NCI-H2029 (cell line): ENCODE data around the gene SCUBE2.
A peak's percentile ranks its signal among the peaks of the same experiment; 100 is the strongest.
"Not testable (repeated sequence)": the region's sequence is repeated elsewhere in the genome, so short reads cannot be mapped to it uniquely, and the experiment has no call there.

ENCODE experiments used
- DNase-seq: peaks from one replicate; lab custom pipeline; 2025; lab: John Stamatoyannopoulos, UW

SCUBE2 gene

DNA sequence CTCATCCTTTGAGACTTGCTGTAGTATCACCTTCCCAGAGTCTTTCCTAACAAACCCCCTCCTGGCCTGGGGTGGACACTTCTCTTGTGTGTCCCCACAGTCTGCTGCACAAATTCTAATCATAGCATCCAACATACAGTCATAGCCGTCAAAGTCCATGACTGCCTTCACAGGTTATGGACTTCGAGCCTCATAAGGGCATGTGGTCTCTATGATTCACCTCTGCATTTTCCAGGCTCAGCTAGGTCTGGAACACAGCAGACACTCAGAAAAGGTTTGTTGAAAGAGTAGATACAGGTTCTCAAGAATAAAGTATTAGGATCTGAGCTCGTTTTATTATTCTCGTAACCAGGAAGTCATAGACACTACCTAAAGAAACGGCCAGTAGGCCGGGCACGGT is 13.2 kb upstream of the SCUBE2 start:
- DNase-seq, result no peak

- DNase-seq, result no peak
These were observed 12.3 kb upstream of the SCUBE2 start for GRCh38 chr11:9103542-9104276.

DNA sequence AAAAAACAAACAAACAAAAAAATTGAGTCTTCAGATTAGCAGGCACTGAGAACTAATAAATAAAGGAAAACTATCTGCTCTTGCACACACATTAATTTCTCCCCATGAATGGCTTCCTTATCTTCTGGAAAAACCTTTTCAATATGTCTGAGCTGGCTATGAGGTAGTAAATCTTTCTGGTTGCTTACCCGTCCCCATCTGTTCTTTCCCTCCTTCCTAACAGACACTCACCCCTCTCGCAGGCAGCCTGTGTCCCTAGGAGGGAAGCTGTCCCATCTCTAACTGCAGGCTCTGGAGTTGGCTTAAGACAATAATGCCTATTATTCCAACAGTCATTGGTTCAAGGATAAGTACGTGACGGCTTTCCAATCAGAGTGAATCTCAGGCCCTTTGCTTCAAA is 8.2 kb upstream of the SCUBE2 start:
- DNase-seq, result no peak

GRCh38 chr11:9098455-9098854 is 7.1 kb upstream of the SCUBE2 start:
- DNase-seq, result not testable (repeated sequence)

DNA sequence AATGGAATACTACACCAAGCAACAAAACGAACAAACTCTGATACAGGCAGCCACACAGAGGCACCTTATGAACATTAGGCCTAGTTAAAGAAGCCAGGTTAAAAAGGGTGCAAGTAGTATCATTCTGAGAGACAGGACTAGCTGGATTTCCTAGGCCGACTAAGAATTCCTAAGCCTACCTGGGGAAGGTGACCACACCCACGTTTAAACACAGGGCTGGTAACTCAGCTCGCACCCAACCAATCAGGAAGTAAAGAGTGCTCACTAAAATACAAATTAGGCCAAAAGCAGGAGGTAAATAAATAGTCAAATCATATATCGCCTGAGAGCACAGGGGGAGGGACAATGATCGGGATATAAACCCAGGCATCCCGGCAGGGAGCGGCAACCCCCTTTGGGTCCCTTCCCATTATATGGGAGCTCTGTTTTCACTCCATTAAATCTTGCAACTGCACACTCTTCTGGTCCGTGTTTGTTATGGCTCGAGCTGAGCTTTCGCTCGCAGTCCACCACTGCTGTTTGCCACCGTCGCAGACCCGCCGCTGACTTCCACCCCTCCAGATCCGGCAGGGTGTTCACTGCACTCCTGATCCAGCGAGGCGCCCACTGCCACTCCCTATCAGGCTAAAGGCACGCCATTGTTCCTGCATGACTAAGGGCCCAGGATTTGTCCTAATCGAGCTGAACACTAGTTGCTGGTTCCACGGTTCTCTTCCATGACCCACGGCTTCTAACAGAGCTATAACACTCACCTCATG is 6.0 kb upstream of the SCUBE2 start:
- DNase-seq, result not testable (repeated sequence)

DNA sequence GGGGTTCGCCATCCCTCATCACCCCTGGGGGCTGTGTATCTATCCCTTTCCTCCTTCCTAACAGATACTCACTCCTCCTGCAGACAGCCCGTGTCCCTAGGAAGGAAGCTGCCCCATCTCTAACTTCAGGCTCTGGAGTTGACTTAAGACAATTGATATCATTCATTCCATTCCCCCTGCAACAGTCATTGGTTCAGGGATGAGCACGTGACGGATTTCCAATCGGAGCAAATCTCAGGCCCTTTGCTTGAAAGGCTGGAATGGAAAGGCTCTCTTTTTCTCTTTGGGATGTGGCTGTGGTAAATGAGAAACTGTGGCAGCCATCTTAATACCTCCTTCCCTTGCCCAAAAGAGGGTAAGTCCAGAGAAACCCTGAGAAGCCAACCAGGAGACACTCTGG is 5.0 kb upstream of the SCUBE2 start:
- DNase-seq, result no peak

- DNase-seq, result no peak
These were observed 4.0 kb upstream of the SCUBE2 start for GRCh38 chr11:9095421-9095820.

DNA sequence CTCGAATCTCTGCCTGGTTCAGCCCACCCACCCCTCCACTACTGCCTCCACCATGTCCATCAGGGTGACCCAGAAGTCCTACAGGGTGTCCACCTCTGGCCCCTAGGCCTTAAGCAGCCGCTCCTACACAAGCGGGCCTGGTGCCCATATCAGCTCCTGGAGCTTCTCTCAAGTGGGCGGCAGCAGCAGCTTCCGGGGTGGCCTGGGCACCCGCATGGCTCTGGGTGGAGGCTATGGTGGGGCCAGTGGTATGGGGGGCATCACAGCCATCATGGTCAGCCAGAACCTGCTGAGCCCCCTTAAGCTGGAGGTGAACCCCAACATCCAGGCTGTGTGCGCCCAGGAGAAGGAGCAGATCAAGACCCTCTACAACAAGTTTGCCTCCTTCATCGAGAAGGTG is 3.0 kb upstream of the SCUBE2 start:
- DNase-seq, result no peak

DNA sequence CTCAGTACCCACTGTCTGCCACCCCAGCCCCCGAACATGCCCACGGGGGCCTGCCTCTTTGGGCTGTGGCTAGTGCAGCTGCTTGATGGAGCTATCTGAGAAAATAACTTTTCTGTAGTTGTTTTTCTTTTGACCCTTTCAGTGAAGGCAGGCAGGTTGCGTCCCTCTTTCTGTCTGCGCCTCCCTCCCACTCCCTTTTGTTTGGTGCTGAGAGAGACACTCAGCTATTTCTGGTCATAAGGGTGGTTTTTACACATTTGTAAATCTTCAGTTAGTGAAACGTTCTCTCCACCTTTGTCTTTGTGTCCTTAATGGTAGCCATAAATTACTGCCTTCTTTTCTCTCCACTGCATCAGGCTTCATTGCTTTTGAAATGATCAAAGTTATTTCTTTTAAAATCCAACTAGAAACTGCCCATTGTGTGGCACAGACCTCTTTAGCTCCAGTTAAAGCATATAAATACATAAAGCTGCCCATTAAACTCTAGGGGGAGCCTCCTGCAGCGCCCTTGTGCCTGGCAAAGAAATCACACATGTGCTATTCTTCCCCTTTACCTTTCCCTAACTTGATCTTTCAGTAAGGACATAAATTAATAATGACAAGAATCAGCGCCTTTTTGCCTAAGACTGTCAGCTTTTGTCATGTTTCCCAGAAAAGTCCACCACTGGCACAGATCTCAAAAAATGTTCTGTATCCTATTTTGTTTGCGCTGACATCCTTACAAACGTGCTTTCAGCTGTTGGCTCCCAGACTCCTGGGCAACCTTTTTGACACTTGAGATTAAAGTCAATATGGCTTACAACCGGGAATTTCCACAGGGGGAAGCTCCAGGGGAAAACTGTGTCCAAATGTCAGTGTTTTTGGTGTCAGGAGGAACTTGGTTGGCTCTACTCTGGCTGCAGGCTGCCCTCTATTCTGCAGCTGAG is 1.7 kb upstream of the SCUBE2 start:
- DNase-seq, result peak; percentile 32

GRCh38 chr11:9092072-9092471 is 673 bp upstream of the SCUBE2 start:
- DNase-seq, result no peak

- DNase-seq, result no peak
These were observed 833 bp downstream of the SCUBE2 start for GRCh38 chr11:9090488-9091043.

GRCh38 chr11:9089636-9090035 is 1.8 kb downstream of the SCUBE2 start:
- no peak for DNase-seq

- peak; percentile 19 for DNase-seq
These were observed 2.3 kb downstream of the SCUBE2 start for GRCh38 chr11:9089061-9089460.

DNA sequence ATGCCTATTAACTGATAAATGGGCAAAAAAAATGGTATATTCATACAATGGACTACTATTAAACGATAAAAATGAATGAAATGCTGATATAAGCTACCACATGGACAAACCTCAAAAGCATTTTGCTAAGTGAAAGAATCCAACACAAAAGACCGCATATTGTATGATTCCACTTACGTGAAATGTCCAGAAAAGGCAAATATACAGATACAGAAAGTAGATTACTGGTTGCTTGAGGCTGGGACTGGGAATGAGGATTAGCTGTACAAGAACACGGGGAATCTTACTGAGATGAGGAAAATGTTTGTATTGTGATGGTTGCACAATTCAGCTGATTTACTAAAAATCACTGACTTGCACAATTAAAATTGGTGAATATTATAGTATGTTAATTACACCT is 8.8 kb downstream of the SCUBE2 start:
- DNase-seq, result no peak

- DNase-seq, result no peak
These were observed 10.2 kb downstream of the SCUBE2 start for GRCh38 chr11:9081153-9081552.

GRCh38 chr11:9078113-9079086 is 13.0 kb downstream of the SCUBE2 start:
- DNase-seq, result no peak

GRCh38 chr11:9077164-9077563 is 14.2 kb downstream of the SCUBE2 start:
- DNase-seq, result no peak

GRCh38 chr11:9076661-9077060 is 14.7 kb downstream of the SCUBE2 start:
- DNase-seq, result no peak

DNA sequence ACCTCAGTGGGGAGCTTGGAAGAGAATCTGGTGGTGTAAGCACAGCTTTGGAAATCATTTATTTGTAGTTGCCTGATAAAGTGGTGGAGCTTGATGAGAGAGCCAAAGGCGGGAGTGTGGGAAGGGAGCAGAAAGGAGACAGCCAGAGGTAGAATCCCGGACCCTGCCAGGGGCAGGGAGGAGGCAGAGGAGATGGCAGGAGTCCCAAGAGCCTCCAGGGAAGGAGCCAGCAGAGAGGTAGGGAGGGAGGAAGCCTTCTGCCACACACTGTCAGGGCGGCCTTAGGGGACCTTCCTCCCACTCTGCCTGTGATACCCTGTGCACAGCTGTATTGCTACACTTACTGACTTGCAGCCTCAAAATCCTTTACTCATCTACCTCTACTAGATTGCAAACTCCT is 15.4 kb downstream of the SCUBE2 start:
- DNase-seq, result no peak

DNA sequence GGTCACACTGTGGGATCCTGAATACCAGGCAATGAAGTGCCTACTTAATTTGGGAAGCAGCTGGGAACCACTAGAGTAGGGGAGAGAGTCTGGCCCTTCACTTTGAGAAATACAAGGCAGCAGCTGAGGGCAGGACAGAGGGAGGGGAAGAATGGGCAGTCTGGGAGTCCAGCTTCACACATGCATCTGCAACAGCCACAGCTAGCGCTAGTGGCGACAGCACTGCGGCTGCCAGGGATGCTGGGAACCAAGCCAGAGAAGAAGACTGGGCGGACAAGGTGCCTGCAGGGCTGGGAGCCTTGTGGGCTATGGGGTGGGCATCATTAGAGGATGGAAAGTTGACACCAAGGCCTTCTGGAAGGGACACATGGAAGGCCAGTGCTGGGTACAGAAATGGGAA is 15.8 kb downstream of the SCUBE2 start:
- peak; percentile 25 for DNase-seq
